GM18526 (cell line): ENCODE data around the gene LETM1.

ENCODE experiments used
- POLR2A ChIP-seq: IDR thresholded peaks from 3 replicates; pipeline ENCODE4 v1.6.1; 2011; ENCODE audit not compliant: insufficient read length; ENCODE audit errors: extremely low read depth

Gene LETM1

DNA sequence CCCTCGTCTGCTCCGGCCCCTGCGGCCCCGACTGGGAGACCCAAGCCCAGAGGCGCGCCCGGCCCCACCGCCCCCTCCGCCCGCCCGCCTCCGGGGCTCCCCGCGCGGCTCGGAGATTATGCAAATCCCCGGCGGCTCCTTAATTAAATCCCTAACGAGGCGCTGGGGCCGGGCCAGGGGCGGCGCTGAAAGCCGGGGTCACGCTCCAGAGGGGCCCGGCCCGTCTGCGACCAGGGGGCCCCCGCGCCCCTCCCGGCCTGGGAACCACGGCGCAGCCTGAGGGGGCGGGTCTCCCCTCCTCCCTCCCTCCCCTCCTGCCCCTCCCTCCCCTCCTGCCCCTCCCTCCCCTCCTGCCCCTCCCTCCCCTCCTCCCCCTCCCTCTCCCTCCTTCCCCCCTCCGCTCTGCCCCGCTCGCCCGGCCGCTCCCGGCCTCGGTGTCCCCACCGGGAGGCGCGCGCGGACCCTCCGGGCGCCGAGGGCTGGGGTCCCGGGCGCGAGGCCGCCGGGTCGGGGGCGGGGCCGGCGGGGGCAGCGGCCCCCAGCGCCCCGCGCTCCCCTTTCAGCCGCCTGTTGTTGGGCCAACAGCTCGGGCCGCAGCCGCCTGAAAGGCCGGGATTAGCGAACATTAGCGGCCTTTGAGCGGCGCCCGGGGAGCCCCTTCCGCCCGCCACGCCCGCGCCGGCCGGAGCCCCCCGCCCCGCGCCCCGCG is 88.7 kb downstream of the LETM1 start:
- no peak for TF ChIP-seq POLR2A

DNA sequence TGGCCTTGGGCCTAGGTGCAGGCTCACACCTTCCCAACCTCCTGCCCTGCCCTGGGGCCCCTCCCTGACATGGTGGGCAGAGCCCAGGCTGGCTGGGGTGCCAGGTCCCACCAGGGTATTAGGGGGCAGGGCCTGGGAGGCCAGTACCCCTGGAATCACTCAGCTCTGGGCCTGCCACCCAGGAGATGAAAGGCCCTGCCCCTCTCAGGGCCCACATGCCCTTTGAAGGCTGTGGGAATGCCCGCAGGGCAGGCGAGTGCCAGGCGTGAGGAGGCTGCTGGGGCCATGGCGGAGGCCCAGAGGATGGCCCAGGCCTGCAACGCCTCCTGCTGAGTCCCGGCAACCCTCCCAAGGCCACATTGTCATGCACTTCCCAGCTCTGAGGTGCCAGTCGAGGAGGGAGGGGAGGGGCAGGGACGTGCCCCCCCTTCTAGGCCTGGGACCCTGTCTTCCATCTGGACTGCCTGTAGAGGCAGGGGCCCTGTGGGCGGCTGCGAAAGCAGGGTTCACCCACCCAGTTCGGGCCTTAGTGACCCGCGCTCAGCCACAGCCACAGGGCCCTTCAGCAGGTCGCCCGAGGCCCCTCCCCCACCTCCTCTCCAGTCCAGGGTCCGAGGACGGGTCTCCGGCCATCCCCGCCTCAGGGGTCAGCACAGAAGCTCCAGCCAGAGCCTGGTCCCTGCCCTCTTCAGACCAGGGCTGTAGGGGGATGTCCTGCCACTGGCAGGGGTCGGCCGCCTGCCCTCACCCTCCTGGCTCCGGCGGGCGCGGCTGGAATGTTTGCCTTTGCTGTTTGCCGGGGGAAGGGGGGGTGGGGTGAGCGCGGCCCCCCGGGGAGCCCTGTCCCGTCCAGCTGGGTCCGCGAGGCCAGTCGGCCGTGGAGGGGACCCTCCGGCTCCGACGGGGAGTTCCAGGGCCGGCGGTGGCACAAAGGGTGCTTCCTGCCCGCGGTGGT is 89.6 kb downstream of the LETM1 start:
- no peak for TF ChIP-seq POLR2A

DNA sequence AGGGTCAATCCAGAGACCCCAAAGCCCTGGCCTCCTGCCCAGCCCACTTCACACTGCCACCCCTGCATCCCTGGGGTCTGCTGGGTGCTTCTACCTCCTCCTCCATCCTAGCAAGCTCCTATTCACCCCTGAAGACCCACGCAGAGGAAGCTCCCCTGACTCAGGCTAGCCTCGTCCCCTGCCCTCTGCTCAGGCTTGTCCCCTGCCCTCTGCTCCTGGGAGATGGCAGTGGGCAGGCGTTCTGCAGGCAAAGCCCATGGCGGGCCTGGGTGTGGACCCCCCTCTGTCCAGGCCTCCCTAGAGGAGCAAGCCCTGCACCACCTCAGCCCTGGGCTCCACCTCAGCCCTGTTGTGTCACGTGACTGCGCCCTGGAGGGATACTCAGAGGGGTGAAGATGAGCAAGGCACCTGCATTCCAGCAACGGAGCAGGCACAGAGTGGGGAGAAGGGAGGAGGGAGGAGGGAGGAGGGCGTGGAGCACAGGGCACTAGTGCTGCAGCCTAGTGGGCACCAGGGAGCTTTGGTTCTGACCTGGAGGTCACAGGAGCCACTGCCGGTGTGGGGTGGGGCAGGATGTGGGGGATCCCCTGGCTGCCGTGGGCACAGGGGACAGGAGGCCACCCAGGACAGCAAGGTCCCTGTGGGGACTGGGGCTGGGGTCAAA is 90.4 kb downstream of the LETM1 start:
- TF ChIP-seq POLR2A, result no peak

DNA sequence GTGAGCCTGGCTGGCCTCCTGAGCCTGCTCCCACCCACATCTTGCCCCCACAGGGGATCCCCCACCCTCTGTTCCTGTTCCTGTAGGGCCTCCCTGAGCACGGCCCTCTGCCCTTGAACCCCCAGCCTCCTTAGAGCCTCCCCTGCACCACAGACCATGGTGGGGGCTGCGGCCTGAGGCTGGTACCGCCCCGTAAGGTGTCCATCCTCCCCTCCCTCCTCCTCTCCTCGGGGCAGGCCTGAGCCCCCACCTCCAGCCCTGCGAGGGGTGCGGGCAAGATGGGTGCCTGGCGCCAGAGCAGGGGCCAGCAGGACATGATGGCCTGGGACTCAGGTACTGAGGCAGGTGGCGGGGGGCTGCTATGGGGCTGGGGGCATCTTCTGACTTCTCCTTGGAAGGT is 91.3 kb downstream of the LETM1 start:
- TF ChIP-seq POLR2A, result no peak

DNA sequence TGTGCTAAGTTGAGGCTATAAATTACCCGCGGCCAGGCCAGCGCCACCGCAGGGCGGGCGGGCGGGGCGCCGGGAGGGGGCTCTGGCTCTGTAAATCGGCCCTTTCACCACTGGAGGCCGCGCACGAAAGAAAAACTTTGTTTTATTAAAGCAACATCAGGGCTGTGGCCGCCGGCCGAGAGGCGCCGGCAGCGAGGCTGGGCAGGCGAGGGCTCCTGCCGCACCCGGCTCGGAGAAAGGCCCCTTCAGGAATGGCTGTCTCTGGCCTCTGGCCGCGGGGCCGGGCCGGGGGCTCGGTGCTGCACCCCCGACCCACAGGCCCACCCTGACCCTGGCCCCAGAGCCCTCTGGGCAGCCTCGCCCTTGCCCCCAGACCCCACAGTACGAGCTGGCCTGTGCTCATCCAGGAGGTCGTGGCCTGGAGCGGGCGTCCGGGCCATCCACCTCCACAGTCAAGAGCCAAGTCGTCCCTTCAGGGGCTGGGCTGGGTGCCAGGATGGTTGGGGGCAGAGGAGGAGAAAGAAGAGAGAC is 92.3 kb downstream of the LETM1 start:
- TF ChIP-seq POLR2A, result no peak

DNA sequence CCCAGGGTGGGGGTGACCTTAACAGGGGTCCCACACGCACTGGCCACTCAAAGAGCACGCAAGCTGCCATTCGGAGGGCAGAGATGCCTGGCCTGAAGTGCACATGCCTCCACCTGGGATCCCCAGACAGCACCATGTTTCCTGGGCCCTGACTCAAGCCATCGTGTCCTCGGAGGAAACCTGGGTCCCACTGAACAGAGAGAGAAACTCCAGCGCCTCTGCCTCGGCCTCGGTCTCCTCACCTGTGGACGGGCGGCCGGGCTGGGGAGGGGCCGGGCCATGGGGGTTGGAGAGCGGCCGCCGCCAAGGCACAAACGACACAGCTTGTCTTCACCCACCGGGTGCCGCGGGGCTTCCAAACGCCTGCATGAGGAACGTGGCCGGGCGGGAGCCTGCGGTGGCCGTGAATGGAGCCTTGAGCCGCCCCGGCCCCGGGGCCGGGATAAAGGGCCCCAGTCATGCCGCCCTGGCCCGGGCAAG is 92.8 kb downstream of the LETM1 start:
- no peak for TF ChIP-seq POLR2A

DNA sequence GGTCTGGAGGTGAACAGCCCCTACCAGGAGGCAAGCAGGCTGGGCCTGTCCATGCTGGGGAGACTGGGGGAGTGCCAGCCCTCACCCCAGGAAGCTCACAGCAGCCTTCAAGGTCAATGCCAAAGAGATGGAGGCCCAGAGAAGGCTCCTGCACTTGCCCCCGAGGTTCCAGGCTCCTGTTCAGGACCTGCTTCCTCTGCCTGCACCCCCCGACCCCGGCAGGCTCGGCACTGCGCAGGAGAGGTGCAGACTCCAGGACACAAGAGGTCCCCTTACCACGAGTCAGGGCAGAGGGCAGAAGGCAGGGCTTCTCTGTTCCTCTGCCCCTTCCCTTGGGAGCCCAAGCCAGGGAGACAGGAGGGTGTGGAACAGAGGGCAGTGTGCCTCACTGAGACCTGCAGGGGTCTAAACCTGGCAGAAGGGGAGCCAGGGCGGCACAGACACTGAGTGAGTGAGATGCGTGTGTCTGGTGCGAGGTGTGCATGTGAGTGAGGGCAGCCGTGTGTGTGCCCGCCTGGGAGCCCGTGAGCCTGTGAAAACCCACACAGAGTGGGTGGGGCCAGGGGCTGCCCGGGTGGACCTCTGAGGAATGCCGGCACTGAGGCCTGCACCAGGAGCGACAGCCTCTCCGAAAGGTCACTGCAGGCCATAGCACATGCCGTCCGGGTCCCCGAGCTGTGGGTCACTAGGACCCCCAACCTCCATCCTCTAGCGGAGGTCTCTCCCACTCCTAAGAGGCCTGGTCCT is 93.5 kb downstream of the LETM1 start:
- no peak for TF ChIP-seq POLR2A
